CD4-positive, alpha-beta T cell treated with Interleukin-12 subunit alpha and Interleukin-12 subunit beta, for 1 hour (primary cell): ENCODE data around the gene GASK1A.

Experiments
- DNase-seq: peaks from one replicate; pipeline ENCODE4 v3.0.0-alpha.2; 2020

GASK1A gene

GRCh38 chr3:43094851-43095250 lies 115.7 kb downstream of the GASK1A start:
- no peak for DNase-seq

- DNase-seq = no peak
Measured at GRCh38 chr3:43095370-43095769, 116.3 kb downstream of the GASK1A start.

DNA sequence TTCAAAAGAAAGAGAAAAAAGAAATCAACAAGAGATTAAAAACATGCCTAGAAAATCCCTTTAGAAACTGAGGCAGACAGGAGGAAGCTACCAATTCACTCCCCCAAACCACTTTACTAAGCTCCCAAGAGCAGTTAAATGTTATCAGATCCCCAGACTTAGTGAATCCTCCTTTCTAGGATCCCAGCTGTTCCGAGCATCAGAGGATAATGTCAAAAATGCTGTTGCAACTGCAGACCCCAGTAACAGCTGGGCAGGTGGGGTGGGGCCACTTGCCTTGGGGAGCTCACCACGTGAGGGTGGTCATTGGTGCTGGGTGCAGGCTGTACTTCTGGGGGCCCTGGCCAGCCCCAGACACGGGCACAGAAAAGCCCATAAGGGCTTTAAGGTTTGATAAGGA lies 117.7 kb downstream of the GASK1A start:
- DNase-seq = no peak

GRCh38 chr3:43097400-43098080 lies 118.4 kb downstream of the GASK1A start:
- no peak for DNase-seq

DNA sequence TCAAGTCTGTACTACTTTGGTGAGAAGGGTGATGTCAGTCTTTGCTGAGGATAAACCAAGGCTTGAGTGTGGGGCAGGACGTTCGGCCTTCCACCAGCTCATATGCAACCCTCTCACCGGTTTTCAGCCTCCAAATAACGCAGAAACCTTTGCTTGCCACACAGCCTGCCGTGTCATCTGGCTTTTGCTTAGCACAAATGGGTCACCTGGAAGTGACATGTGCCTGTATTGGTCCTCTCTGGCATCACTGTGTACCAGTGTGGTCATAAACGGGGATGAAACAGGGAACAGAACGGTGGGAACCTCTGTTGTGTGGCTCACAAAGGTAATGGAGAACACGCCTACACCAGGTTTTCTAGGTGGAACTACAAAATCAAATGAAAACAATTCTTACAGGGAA lies 119.7 kb downstream of the GASK1A start:
- DNase-seq = no peak

DNA sequence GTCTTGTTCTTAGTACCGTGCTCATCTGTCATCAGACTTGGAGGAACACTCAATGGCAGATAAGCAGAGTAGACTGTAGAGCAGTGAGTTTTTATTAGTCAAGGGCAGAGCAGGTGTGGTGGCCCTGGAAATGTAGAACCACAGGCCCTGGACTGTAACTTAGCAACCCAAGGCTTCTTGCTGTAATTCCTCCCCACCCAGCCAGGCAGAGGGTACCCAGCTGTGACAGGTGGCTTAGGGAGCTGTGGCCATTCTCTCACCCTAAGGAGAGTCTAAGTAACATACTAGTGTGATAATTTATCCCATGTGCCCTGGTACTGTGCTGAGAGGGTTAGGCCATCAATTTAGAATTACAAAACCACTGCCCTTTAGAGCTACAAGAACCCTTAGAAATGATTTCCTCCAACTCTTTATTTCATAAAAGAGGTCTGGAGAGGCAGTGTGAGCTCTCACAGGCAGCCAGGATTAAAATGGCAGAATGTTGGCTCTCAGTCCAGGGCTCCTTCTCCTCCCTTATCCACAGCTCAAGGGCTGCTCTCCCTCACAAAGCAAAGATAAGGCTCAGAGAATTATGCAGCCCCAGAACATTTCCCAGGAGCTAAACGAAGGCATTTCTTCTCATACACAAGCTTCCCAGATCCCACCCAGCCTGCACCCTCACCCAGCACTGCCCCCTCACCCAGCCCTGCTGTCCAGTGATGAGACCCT lies 123.8 kb downstream of the GASK1A start:
- DNase-seq = no peak

DNA sequence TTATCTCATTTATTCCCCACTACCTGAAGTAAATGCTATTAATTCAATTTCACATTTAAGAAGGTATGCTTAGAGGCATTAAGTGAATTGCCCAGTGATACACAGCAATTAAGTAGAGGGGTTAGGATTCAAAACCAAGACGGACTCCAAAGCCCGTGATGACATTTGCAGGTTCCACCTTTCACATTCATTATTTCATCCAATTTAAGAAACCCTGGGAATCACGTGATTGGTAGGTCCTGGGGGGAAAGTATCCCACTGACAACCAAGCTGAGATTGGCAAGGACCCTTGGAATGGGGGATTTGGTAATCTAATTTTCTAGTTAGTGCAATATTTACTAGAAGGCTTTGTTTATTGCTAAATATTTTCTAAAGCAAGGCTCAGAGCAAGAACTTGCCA lies 124.9 kb downstream of the GASK1A start:
- DNase-seq = no peak

DNA sequence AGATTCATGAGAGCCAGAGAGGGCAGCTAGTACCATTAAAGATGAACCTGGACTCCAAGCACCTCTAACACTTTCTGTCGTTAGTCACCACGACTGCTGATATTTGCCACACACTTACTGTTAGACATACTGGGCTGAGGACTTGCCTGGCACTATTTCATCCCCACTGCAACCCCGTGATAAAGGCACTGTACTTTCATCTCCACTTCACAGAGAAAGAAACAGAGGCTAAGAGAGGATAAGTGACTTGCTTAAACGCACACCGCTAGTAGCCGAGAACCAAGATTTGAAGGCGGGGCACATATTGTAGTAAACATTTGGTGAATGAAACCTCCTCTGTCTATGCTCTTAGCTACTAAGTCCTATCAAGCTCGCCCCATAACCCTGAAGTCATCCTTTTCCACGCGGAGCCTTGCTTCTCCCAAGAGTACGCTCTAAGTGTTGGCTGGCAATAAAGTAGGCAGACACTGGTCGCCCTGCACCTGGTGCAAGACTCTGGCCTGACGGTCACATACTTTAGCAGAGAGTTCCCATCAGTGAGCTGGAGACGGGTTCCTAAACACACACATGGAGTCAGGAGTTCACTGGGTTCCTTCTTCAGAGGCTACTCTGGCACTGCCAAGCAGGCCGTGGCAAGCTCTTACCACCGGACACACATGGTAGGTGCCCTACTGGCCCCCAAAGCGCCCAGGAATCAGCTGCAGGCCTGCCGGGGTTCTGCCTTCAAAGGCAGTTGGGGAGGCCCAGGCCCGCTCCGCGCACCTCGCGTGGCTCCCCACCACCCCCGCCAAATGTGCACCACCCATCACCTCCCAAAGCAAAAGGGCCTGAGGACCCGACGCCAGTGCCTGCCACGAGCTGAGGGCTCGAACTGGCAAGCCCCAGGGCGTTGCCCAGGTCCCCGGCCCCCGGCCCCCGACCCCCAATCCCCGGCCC lies 125.8 kb downstream of the GASK1A start:
- no peak for DNase-seq

GRCh38 chr3:43105596-43106292 lies 126.6 kb downstream of the GASK1A start, which contains the start of gene POMGNT2:
Gene POMGNT2 (minus strand): TSS chr3:43106079. CDS start chr3:43081431, 24,648 bp downstream.
- peak; percentile 91 for DNase-seq

GRCh38 chr3:43106293-43106628 lies 127.2 kb downstream of the GASK1A start:
- DNase-seq = no peak
